DMS79 (cell line): ENCODE results near the gene KRT36.

Experiments used
- DNase-seq: peaks from one replicate; lab custom pipeline; 2025; lab: John Stamatoyannopoulos, UW

KRT36 gene

DNA sequence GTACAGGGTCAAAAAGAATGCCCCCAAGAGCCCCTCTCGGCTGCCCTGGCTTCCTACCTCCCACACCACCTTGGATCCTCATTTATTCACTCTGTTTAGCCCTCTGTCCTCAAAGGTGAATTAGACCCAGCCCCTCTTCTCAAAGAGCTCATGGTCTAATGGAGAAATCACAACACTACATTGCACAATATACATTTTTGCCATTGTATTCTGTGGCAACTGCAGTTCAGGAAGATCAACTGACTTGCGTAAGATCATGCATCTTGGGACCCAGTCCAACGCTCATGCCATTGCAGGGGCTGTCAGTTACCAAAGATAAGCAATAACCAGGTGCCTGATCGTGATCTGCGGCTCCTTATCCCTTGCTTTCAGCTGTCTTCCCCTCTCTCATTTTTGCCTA lies 50.3 kb downstream of the KRT36 start:
- no peak for DNase-seq

- no peak for DNase-seq
Observed at GRCh38 chr17:41437769-41438168, 51.9 kb downstream of the KRT36 start.

- DNase-seq: no peak
Observed at GRCh38 chr17:41437254-41437653, 52.5 kb downstream of the KRT36 start.
